H1 (cell line): ENCODE results near the gene NR1H3. TPM values are rescaled to one million over a fixed set of nuclear protein-coding genes. Genes with fewer than 3 reads are reported as not detected.

Experiments
- MAX ChIP-seq: IDR thresholded peaks from 2 replicates; pipeline ENCODE4 v1.6.1; 2012; ENCODE audit warnings: inconsistent platforms
- PHF8 ChIP-seq: fragments of 200-600 bp; sonication (generic); conservative IDR thresholded peaks from 2 replicates; pipeline ENCODE4 v1.7.1; 2012; ENCODE audit warnings: low read depth, mild to moderate bottlenecking, inconsistent platforms, low read length, moderate library complexity
- RBBP5 ChIP-seq: IDR thresholded peaks from 2 replicates; pipeline ENCODE4 v1.7.1; 2012; ENCODE audit warnings: low read depth, mild to moderate bottlenecking, inconsistent platforms, low read length, moderate library complexity, borderline replicate concordance
- polyA plus RNA-seq, 7 experiments: library from polyadenylated mRNA; depleted of rRNA in 3 of 7; stranded (reverse) in 5 of 7; unstranded in 2 of 7; fragments of >200 nt in 5 of 7; fragments of 200-250 nt in 2 of 7; gene quantifications; 1 replicate in 5 of 7; 2 replicates in 1 of 7; 4 replicates in 1 of 7; pipeline versions ENCODE4 v1.2.1 to v1.2.3, GENCODE V29; 2011 to 2013; ENCODE audit warnings: missing spikeins in 2 of 7, mixed read lengths in 2 of 7
- total RNA-seq: library from RNA; stranded (reverse); fragmentation: NEBNext Ultra II Directional; extraction: Animal tissue kit (Norgen Biotek cat#: 25700); gene quantifications from 2 replicates; pipeline ENCODE4 v1.2.1, GENCODE V29; 2021

Gene NR1H3
- total and polyA plus RNA-seq, 2 of the 8 experiments (the other 6 are each of a cell fraction or from before 2014, with no cell fraction given) = 19.9 to 42.1 TPM

- no peak for TF ChIP-seq RBBP5
- no peak for TF ChIP-seq PHF8
- TF ChIP-seq MAX = no peak
Measured at GRCh38 chr11:47212938-47213337, 44.9 kb upstream of the NR1H3 start (continued).
